Measurements from ENCODE around the gene EGF.

EGF gene

GRCh38 chr4:109959195-109959594 is 46.5 kb downstream of the EGF start:
- no peak for DNase-seq (ENCODE audit: low read depth)

- DNase-seq (ENCODE audit: low read depth): no peak
Observed at GRCh38 chr4:109962401-109962800, 49.7 kb downstream of the EGF start.

- no peak for DNase-seq (ENCODE audit: low read depth)
Observed at GRCh38 chr4:109966891-109967481, 54.3 kb downstream of the EGF start.

- DNase-seq (ENCODE audit: low read depth): no peak
Observed at GRCh38 chr4:109967798-109968520, 55.3 kb downstream of the EGF start.

- DNase-seq (ENCODE audit: low read depth): no peak
Observed at GRCh38 chr4:109969087-109969486, 56.4 kb downstream of the EGF start.

- no peak for DNase-seq (ENCODE audit: low read depth)
Observed at GRCh38 chr4:109969919-109970318, 57.2 kb downstream of the EGF start.

GRCh38 chr4:109972786-109973528 is 60.3 kb downstream of the EGF start:
- DNase-seq (ENCODE audit: low read depth): no peak

- no peak for DNase-seq (ENCODE audit: low read depth)
Observed at GRCh38 chr4:109973529-109973905, 60.8 kb downstream of the EGF start.

GRCh38 chr4:109976189-109976588 is 63.5 kb downstream of the EGF start:
- DNase-seq (ENCODE audit: low read depth): no peak

- DNase-seq (ENCODE audit: low read depth): no peak
Observed at GRCh38 chr4:109977854-109978501, 65.3 kb downstream of the EGF start.

GRCh38 chr4:109978704-109979454 is 66.2 kb downstream of the EGF start:
- no peak for DNase-seq (ENCODE audit: low read depth)

GRCh38 chr4:109979920-109980717 is 67.4 kb downstream of the EGF start:
- no peak for DNase-seq (ENCODE audit: low read depth)

- DNase-seq (ENCODE audit: low read depth): no peak
Observed at GRCh38 chr4:109981936-109982335, 69.3 kb downstream of the EGF start.

- DNase-seq (ENCODE audit: low read depth): no peak
Observed at GRCh38 chr4:109982521-109982920, 69.8 kb downstream of the EGF start.

- DNase-seq (ENCODE audit: low read depth): no peak
Observed at GRCh38 chr4:109985993-109986974, 73.6 kb downstream of the EGF start.

- DNase-seq (ENCODE audit: low read depth): no peak
Observed at GRCh38 chr4:109989044-109989443, 76.4 kb downstream of the EGF start.

- no peak for DNase-seq (ENCODE audit: low read depth)
Observed at GRCh38 chr4:109989618-109990017, 76.9 kb downstream of the EGF start.

GRCh38 chr4:109990261-109991257 is 77.9 kb downstream of the EGF start:
- no peak for DNase-seq (ENCODE audit: low read depth)

- no peak for DNase-seq (ENCODE audit: low read depth)
Observed at GRCh38 chr4:109993116-109993515, 80.4 kb downstream of the EGF start.
